Cerebellar cortex (tissue), 1 donor: Measurements from ENCODE around the gene TRABD2B.

Experiments
- DNase-seq: peaks from one replicate; pipeline ENCODE4 v3.0.0-alpha.2; 2015; ENCODE audit warnings: low spot score

The TRABD2B gene

GRCh38 chr1:47774986-47775834, 222.0 kb downstream of the TRABD2B start:
- no peak for DNase-seq

- no peak for DNase-seq
Measured at GRCh38 chr1:47772960-47773682, 224.1 kb downstream of the TRABD2B start.

- no peak for DNase-seq
Measured at GRCh38 chr1:47772281-47772680, 224.9 kb downstream of the TRABD2B start.

GRCh38 chr1:47771751-47772150, 225.4 kb downstream of the TRABD2B start:
- no peak for DNase-seq

GRCh38 chr1:47769983-47770382, 227.2 kb downstream of the TRABD2B start:
- DNase-seq = no peak

GRCh38 chr1:47769295-47769694, 227.9 kb downstream of the TRABD2B start:
- DNase-seq = no peak

GRCh38 chr1:47767741-47768100, 229.5 kb downstream of the TRABD2B start:
- DNase-seq = peak; percentile 66

GRCh38 chr1:47766832-47767740, 230.1 kb downstream of the TRABD2B start:
- DNase-seq = peak; percentile 8

- no peak for DNase-seq
Measured at GRCh38 chr1:47765742-47766485, 231.3 kb downstream of the TRABD2B start.

- DNase-seq = no peak
Measured at GRCh38 chr1:47765236-47765635, 231.9 kb downstream of the TRABD2B start.

GRCh38 chr1:47764461-47765046, 232.6 kb downstream of the TRABD2B start:
- DNase-seq = peak; percentile 60

GRCh38 chr1:47763591-47764171, 233.5 kb downstream of the TRABD2B start:
- DNase-seq = peak; percentile 96

GRCh38 chr1:47761974-47762373, 235.2 kb downstream of the TRABD2B start:
- no peak for DNase-seq

GRCh38 chr1:47761201-47761930, 235.8 kb downstream of the TRABD2B start:
- DNase-seq = no peak

- peak; percentile 56 for DNase-seq
Measured at GRCh38 chr1:47759936-47760629, 237.1 kb downstream of the TRABD2B start.

GRCh38 chr1:47759251-47759935, 237.8 kb downstream of the TRABD2B start:
- no peak for DNase-seq

GRCh38 chr1:47758341-47759250, 238.6 kb downstream of the TRABD2B start:
- DNase-seq = no peak
